ENCODE measurements around the gene HSFX4. TPM values are rescaled to one million over a fixed set of nuclear protein-coding genes. Genes with fewer than 3 reads are reported as not detected.
"Not testable (repeated sequence)": the region's sequence is repeated elsewhere in the genome, so short reads cannot be mapped to it uniquely, and the experiment has no call there.

HSFX4 gene
- total RNA-seq, 1 experiment from 2014 or later = not detected

- ATAC-seq; H3K4me1 Mint-ChIP-seq; H3K27ac Mint-ChIP-seq; H3K36me3 Mint-ChIP-seq; H3K9me3 Mint-ChIP-seq; CTCF ChIA-PET; H3K4me3 Mint-ChIP-seq; POLR2A ChIA-PET; DNase-seq (ENCODE audit: low spot score); H3K27me3 Mint-ChIP-seq (ENCODE audit: low read depth): not testable (repeated sequence)
Measured at GRCh38 chrX:149927245-149927963, 2.0 kb upstream of the HSFX4 start.

DNA sequence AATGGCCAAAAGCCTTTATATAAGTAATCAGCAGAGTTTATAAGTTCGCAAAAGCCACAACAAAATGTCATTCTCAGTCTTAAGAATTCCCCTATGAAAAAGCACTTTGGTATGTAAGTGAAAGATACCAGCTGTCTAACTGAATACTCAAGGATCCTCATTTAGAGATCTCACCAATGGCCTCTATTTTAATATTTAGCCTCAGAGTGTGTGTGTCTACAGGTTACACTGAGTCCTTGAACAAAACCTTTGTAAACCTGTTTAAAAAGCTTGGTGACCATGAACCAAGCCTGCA is 1.5 kb upstream of the HSFX4 start:
- CTCF ChIA-PET; H3K4me1 Mint-ChIP-seq; H3K9me3 Mint-ChIP-seq; POLR2A ChIA-PET; H3K36me3 Mint-ChIP-seq; ATAC-seq; H3K27ac Mint-ChIP-seq; H3K27me3 Mint-ChIP-seq (ENCODE audit: low read depth); H3K4me3 Mint-ChIP-seq; DNase-seq (ENCODE audit: low spot score): not testable (repeated sequence)

GRCh38 chrX:149928635-149929034 is 738 bp upstream of the HSFX4 start:
- H3K27me3 Mint-ChIP-seq (ENCODE audit: low read depth); H3K4me1 Mint-ChIP-seq; H3K27ac Mint-ChIP-seq; POLR2A ChIA-PET; H3K4me3 Mint-ChIP-seq; CTCF ChIA-PET; H3K36me3 Mint-ChIP-seq; ATAC-seq; H3K9me3 Mint-ChIP-seq; DNase-seq (ENCODE audit: low spot score): not testable (repeated sequence)

GRCh38 chrX:149931355-149931754 is 2.0 kb downstream of the HSFX4 start:
- H3K4me1 Mint-ChIP-seq; ATAC-seq; DNase-seq (ENCODE audit: low spot score); H3K9me3 Mint-ChIP-seq; POLR2A ChIA-PET; H3K27me3 Mint-ChIP-seq (ENCODE audit: low read depth); H3K4me3 Mint-ChIP-seq; H3K36me3 Mint-ChIP-seq; CTCF ChIA-PET; H3K27ac Mint-ChIP-seq: not testable (repeated sequence)

GRCh38 chrX:149932150-149932549 is 2.8 kb downstream of the HSFX4 start:
- DNase-seq (ENCODE audit: low spot score); POLR2A ChIA-PET; H3K27me3 Mint-ChIP-seq (ENCODE audit: low read depth); ATAC-seq; CTCF ChIA-PET; H3K4me1 Mint-ChIP-seq; H3K36me3 Mint-ChIP-seq; H3K4me3 Mint-ChIP-seq; H3K9me3 Mint-ChIP-seq; H3K27ac Mint-ChIP-seq: not testable (repeated sequence)

- ATAC-seq; CTCF ChIA-PET; H3K36me3 Mint-ChIP-seq; H3K27ac Mint-ChIP-seq; POLR2A ChIA-PET; H3K4me3 Mint-ChIP-seq; H3K27me3 Mint-ChIP-seq (ENCODE audit: low read depth); DNase-seq (ENCODE audit: low spot score); H3K9me3 Mint-ChIP-seq; H3K4me1 Mint-ChIP-seq: not testable (repeated sequence)
Measured at GRCh38 chrX:149932970-149933369, 3.6 kb downstream of the HSFX4 start.

DNA sequence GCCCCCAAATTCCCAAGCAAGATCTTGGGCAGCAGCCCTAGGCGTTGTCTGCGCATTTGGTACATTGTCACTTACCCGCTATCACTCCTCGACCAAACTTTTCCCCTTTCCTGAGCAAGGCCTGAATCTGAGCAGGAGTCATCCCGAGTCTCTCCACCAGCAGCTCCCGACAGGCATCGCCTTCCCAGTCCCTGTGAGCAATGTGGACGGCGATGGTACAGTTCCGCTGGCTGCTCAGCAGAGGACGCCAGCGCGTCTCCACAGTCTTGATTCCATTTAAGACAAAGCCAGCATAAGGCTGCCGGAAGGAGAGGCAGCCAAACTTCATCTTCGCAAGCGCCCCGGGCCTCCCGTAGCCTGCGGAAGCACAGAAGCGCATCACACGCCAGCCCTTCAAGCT is 4.2 kb downstream of the HSFX4 start:
- H3K4me3 Mint-ChIP-seq; POLR2A ChIA-PET; CTCF ChIA-PET; H3K9me3 Mint-ChIP-seq; H3K36me3 Mint-ChIP-seq; H3K4me1 Mint-ChIP-seq; H3K27ac Mint-ChIP-seq; H3K27me3 Mint-ChIP-seq (ENCODE audit: low read depth): not testable (repeated sequence)
- peak; percentile 23 for DNase-seq (ENCODE audit: low spot score)
- peak; percentile 48 for ATAC-seq

DNA sequence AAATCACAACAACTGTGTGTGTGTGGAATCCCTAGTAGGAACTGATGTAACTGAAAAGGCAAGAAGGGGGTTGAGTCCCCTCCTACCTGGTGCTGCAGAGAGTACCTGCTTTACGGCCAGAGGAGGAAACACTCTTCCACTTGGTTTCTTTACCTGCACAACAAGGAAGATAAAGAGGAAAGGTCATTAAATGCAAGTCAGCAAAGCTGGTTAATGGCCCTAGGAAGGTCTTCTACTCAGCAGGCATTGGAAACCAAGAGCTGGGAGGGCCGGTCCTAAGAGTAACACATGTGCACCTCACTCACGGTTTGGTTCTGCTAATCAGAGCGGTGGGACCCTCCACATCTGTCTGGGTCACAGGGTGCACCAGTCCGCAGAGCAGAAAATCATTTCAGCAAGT is 8.0 kb downstream of the HSFX4 start:
- H3K9me3 Mint-ChIP-seq; DNase-seq (ENCODE audit: low spot score); POLR2A ChIA-PET; H3K4me1 Mint-ChIP-seq; ATAC-seq; H3K27ac Mint-ChIP-seq; H3K27me3 Mint-ChIP-seq (ENCODE audit: low read depth); H3K36me3 Mint-ChIP-seq: not testable (repeated sequence)
- H3K4me3 Mint-ChIP-seq = peak overlapping the region; percentile 77
- CTCF ChIA-PET = interaction anchor here (3.7 kb wide), 1 partner anchor 56 kb away, joined by 14 read pairs; the partner anchor contains the start of gene MAGEA8

- no peaks in the 10 kb centered on the region for H3K27me3 Mint-ChIP-seq (ENCODE audit: low read depth)
- H3K4me3 Mint-ChIP-seq = peak overlapping the region; percentile 77
- peak overlapping the region; percentile 99 for H3K27ac Mint-ChIP-seq
- 0 out of 2 replicates have a peak, but pooled peaks cover 2% of the 10 kb centered on the region for H3K4me1 Mint-ChIP-seq
- POLR2A ChIA-PET = interaction anchor here (0.6 kb wide), 1 partner anchor 397 kb away, joined by 4 read pairs; the partner anchor contains the start of gene EOLA1
- CTCF ChIA-PET = interaction anchor here (0.6 to 3.7 kb wide), 16 partner anchors 12 to 746 kb away, joined by 3 to 22 read pairs (median 4); partner anchors contain the start of genes EOLA1, MAGEA8 and MTM1
- DNase-seq (ENCODE audit: low spot score) (no peak), ATAC-seq (no peak)
- no peaks in the 10 kb centered on the region; the same call in 1 of the 2 replicates for H3K36me3 Mint-ChIP-seq
- H3K9me3 Mint-ChIP-seq = no peaks in the 10 kb centered on the region
- TF ChIP-seq AFF4 (CRISPR knock-in tag; IDR thresholded peaks at IDR 0.05; ENCODE audit: borderline replicate concordance) = no peak
- TF ChIP-seq ZNF512 (CRISPR knock-in tag; IDR thresholded peaks at IDR 0.05; ENCODE audit: borderline replicate concordance) = no peak
- no peak for TF ChIP-seq NR2C2 (CRISPR knock-in tag; IDR thresholded peaks at IDR 0.05)
- no peak for TF ChIP-seq CBFB (CRISPR knock-in tag; IDR thresholded peaks at IDR 0.05; ENCODE audit: low read depth)
- no peak for TF ChIP-seq ETV6 (CRISPR knock-in tag; IDR thresholded peaks at IDR 0.05)
- TF ChIP-seq, protein P1, sequence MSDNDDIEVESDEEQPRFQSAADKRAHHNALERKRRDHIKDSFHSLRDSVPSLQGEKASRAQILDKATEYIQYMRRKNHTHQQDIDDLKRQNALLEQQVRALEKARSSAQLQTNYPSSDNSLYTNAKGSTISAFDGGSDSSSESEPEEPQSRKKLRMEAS (CRISPR knock-in tag; IDR thresholded peaks at IDR 0.05) = no peak
Measured at GRCh38 chrX:149937871-149938426, 8.6 kb downstream of the HSFX4 start.
